K562 (cell line): ENCODE data around the gene PFKFB2. TPM values are rescaled to one million over a fixed set of nuclear protein-coding genes. Genes with fewer than 3 reads are reported as not detected.

Experiments used
- BHLHE40 ChIP-seq: IDR thresholded peaks from 2 replicates; pipeline ENCODE4 v1.6.1; 2011; ENCODE audit warnings: low read length, improper control_type of control experiment
- CAMTA2 ChIP-seq: fragments of 250-450 bp; sonication (Bioruptor Pico); conservative IDR thresholded peaks from 2 replicates; pipeline ENCODE4 v1.5.1; 2022
- CBX8 ChIP-seq: fragments of 200-600 bp; sonication (generic); IDR thresholded peaks from 2 replicates; pipeline ENCODE4 v1.6.1; 2012; ENCODE audit warnings: borderline replicate concordance, mixed run types, low read depth, mild to moderate bottlenecking, moderate library complexity, mixed read lengths, low read length, control low read depth, inconsistent platforms; ENCODE audit not compliant: poor library complexity, severe bottlenecking; ENCODE audit errors: extremely low read depth
- DPF2 ChIP-seq: fragments of 450-650 bp; IDR thresholded peaks from 2 replicates; pipeline ENCODE4 v1.6.1; 2016
- ESRRA ChIP-seq: fragments of 450-650 bp; IDR thresholded peaks from 2 replicates; pipeline ENCODE4 v1.6.1; 2014; ENCODE audit warnings: low read depth, mild to moderate bottlenecking, moderate library complexity, borderline replicate concordance
- NELFE ChIP-seq: IDR thresholded peaks from 2 replicates; pipeline ENCODE4 v1.6.1; 2011; ENCODE audit warnings: mild to moderate bottlenecking; ENCODE audit not compliant: insufficient read depth, insufficient read length
- ZBTB7A ChIP-seq: IDR thresholded peaks from 2 replicates; pipeline ENCODE4 v1.6.1; 2011; ENCODE audit warnings: low read depth, mild to moderate bottlenecking, low read length, moderate library complexity, borderline replicate concordance; ENCODE audit not compliant: control insufficient read depth
- ZNF175 ChIP-seq: fragments of 200-800 bp; sonication (Bioruptor generic); IDR thresholded peaks from 2 replicates; pipeline ENCODE4 v1.6.1; 2016; ENCODE audit warnings: low read depth, mild to moderate bottlenecking, missing genetic modification characterization, missing compliant biosample characterization
- ZNF644 ChIP-seq: fragments of 200-800 bp; sonication (Bioruptor generic); IDR thresholded peaks from 2 replicates; pipeline ENCODE4 v1.6.1; 2016; ENCODE audit warnings: low read depth, missing genetic modification characterization, missing compliant biosample characterization
- ZNF717 ChIP-seq: fragments of 250-450 bp; sonication (Bioruptor Pico); IDR thresholded peaks from 2 replicates; pipeline ENCODE4 v1.5.0; 2021
- polyA plus RNA-seq, 8 experiments: library from polyadenylated mRNA; depleted of rRNA in 4 of 8; stranded (reverse) in 5 of 8; unstranded in 3 of 8; fragments of >200 nt; fragmentation: Nextera tagmentation in 2 of 8; fragmentation: Illumina TruSeq in 1 of 8; extraction: Ambion mirVana in 2 of 8; extraction: Trizol in 1 of 8; gene quantifications; 2 replicates each; pipeline versions ENCODE4 v1.2.1 to v1.2.3, GENCODE V29; 2011 to 2014; ENCODE audit warnings: inconsistent platforms in 1 of 8, missing spikeins in 1 of 8
- total RNA-seq, 7 experiments: library from RNA; depleted of rRNA in 6 of 7; stranded (reverse); fragments of >200 nt in 6 of 7; fragmentation: Illumina TruSeq in 2 of 7; extraction: Trizol in 2 of 7; gene quantifications; 2 replicates each; pipeline versions ENCODE4 v1.2.1 to v1.2.3, GENCODE V29; 2011 to 2021; ENCODE audit warnings: low replicate concordance in 1 of 7
- TF ChIP-seq, protein P1 (sequence below): fragments of 450-650 bp; formaldehyde crosslinking; IDR thresholded peaks from 2 replicates; pipeline ENCODE4 v1.4.0; 2020; ENCODE audit warnings: mild to moderate bottlenecking, moderate library complexity
- TF ChIP-seq, protein P2 (sequence below): fragments of 450-650 bp; IDR thresholded peaks from 2 replicates; pipeline ENCODE4 v1.6.1; 2016; ENCODE audit warnings: missing biosample characterization, missing genetic modification characterization
- TF ChIP-seq, protein P3 (sequence below): fragments of 250-450 bp; sonication (Bioruptor Pico); IDR thresholded peaks from 2 replicates; pipeline ENCODE4 v1.4.0; 2020; ENCODE audit warnings: borderline replicate concordance
- TF ChIP-seq, protein P4 (sequence below): fragments of 450-650 bp; formaldehyde crosslinking; conservative IDR thresholded peaks from 2 replicates; pipeline ENCODE4 v1.4.0; 2022; ENCODE audit warnings: mild to moderate bottlenecking, missing genetic modification characterization
- TF ChIP-seq, protein P5 (sequence below): fragments of 450-650 bp; IDR thresholded peaks from one replicate; pipeline ENCODE4 v1.6.1; 2018; ENCODE audit warnings: mild to moderate bottlenecking, moderate library complexity; ENCODE audit not compliant: partially characterized antibody
- TF ChIP-seq, protein P6 (sequence below): fragments of 450-650 bp; formaldehyde crosslinking; IDR thresholded peaks from 2 replicates; pipeline ENCODE4 v1.4.0; 2022; ENCODE audit warnings: missing genetic modification characterization
- TF ChIP-seq, protein P7 (sequence below): fragments of 450-650 bp; IDR thresholded peaks from 2 replicates; pipeline ENCODE4 v1.6.1; 2016; ENCODE audit warnings: antibody characterized with exemption

PFKFB2 gene
- total and polyA plus RNA-seq, 9 of the 15 experiments (the other 6 are each of a cell fraction or from before 2014, with no cell fraction given), result 6.9 to 26.0 (median 16.4) TPM

DNA sequence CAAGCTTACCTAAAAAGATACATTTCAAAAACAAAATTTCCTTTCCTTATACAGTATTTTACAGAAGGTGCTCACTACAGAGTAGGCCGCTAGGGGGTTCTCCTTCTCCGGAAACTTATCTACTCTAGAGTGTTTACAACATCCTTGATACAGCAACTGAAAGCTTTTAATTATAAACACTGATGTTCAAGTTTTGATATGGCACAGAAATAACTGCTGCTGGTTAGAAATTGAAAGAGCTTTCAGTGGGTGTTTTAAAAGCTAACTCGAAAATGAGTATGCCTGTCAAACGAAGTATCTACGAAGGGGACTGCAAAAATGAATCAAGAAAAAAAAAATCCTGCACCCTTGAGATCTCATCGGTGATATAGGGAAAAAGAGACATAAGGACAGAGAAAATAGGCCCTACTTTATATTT, 3.1 kb upstream of the PFKFB2 start (continued):
- TF ChIP-seq, protein P1, sequence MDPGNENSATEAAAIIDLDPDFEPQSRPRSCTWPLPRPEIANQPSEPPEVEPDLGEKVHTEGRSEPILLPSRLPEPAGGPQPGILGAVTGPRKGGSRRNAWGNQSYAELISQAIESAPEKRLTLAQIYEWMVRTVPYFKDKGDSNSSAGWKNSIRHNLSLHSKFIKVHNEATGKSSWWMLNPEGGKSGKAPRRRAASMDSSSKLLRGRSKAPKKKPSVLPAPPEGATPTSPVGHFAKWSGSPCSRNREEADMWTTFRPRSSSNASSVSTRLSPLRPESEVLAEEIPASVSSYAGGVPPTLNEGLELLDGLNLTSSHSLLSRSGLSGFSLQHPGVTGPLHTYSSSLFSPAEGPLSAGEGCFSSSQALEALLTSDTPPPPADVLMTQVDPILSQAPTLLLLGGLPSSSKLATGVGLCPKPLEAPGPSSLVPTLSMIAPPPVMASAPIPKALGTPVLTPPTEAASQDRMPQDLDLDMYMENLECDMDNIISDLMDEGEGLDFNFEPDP (CRISPR knock-in tag), result no peak
- TF ChIP-seq DPF2 (peak; percentile 65), BHLHE40 (no peak), CBX8 (no peak), ZNF644 (tag) (no peak), ZBTB7A (no peak), NELFE (no peak), ZNF175 (CRISPR knock-in tag) (no peak), ESRRA (no peak), CAMTA2 (CRISPR knock-in tag) (no peak), ZNF717 (CRISPR knock-in tag) (no peak)
- TF ChIP-seq, protein P2, sequence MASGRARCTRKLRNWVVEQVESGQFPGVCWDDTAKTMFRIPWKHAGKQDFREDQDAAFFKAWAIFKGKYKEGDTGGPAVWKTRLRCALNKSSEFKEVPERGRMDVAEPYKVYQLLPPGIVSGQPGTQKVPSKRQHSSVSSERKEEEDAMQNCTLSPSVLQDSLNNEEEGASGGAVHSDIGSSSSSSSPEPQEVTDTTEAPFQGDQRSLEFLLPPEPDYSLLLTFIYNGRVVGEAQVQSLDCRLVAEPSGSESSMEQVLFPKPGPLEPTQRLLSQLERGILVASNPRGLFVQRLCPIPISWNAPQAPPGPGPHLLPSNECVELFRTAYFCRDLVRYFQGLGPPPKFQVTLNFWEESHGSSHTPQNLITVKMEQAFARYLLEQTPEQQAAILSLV, result no peak
- TF ChIP-seq, protein P3, sequence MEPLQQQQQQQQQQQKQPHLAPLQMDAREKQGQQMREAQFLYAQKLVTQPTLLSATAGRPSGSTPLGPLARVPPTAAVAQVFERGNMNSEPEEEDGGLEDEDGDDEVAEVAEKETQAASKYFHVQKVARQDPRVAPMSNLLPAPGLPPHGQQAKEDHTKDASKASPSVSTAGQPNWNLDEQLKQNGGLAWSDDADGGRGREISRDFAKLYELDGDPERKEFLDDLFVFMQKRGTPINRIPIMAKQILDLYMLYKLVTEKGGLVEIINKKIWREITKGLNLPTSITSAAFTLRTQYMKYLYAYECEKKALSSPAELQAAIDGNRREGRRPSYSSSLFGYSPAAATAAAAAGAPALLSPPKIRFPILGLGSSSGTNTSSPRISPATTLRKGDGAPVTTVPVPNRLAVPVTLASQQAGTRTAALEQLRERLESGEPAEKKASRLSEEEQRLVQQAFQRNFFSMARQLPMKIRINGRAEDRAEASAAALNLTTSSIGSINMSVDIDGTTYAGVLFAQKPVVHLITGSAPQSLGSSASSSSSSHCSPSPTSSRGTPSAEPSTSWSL (CRISPR knock-in tag), result no peak
- TF ChIP-seq, protein P4, sequence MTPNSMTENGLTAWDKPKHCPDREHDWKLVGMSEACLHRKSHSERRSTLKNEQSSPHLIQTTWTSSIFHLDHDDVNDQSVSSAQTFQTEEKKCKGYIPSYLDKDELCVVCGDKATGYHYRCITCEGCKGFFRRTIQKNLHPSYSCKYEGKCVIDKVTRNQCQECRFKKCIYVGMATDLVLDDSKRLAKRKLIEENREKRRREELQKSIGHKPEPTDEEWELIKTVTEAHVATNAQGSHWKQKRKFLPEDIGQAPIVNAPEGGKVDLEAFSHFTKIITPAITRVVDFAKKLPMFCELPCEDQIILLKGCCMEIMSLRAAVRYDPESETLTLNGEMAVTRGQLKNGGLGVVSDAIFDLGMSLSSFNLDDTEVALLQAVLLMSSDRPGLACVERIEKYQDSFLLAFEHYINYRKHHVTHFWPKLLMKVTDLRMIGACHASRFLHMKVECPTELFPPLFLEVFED (CRISPR knock-in tag), result no peak
- TF ChIP-seq, protein P5, sequence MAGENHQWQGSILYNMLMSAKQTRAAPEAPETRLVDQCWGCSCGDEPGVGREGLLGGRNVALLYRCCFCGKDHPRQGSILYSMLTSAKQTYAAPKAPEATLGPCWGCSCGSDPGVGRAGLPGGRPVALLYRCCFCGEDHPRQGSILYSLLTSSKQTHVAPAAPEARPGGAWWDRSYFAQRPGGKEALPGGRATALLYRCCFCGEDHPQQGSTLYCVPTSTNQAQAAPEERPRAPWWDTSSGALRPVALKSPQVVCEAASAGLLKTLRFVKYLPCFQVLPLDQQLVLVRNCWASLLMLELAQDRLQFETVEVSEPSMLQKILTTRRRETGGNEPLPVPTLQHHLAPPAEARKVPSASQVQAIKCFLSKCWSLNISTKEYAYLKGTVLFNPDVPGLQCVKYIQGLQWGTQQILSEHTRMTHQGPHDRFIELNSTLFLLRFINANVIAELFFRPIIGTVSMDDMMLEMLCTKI, result no peak
- TF ChIP-seq, protein P6, sequence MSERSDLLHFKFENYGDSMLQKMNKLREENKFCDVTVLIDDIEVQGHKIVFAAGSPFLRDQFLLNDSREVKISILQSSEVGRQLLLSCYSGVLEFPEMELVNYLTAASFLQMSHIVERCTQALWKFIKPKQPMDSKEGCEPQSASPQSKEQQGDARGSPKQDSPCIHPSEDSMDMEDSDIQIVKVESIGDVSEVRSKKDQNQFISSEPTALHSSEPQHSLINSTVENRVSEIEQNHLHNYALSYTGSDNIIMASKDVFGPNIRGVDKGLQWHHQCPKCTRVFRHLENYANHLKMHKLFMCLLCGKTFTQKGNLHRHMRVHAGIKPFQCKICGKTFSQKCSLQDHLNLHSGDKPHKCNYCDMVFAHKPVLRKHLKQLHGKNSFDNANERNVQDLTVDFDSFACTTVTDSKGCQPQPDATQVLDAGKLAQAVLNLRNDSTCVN (CRISPR knock-in tag), result no peak
- TF ChIP-seq, protein P7, sequence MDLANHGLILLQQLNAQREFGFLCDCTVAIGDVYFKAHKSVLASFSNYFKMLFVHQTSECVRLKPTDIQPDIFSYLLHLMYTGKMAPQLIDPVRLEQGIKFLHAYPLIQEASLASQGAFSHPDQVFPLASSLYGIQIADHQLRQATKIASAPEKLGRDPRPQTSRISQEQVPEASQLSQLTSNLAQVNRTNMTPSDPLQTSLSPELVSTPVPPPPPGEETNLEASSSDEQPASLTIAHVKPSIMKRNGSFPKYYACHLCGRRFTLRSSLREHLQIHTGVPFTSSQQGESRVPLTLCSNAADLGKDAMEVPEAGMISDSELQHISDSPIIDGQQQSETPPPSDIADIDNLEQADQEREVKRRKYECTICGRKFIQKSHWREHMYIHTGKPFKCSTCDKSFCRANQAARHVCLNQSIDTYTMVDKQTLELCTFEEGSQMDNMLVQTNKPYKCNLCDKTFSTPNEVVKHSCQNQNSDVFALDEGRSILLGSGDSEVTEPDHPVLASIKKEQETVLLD, result no peak
